ENCODE measurements around the gene TBC1D7. TPM values are rescaled to one million over a fixed set of nuclear protein-coding genes. Genes with fewer than 3 reads are reported as not detected.

Gene TBC1D7
- polyA plus RNA-seq, 1 donor from 2014 or later, result 67.9 TPM

DNA sequence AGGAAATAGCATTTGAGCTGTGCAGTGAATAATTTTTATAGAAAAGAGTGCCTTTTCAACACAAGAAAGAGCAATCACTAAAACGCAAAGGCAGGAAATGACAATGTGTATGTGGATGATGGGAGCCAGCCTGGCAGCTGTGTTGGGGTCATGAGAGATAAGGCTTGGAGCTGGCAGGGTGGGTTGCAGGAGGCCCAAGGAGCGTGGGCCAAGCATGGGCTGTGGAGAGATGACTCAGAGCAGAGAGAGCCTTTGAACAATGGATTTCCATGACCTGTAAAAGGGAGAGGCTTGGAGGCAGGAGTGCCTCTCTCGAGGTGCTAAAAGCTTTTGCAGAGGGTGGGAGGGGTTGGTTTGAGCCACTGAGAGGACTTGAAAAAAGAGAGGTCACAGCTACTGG is 6.6 kb upstream of the TBC1D7 start:
- TF ChIP-seq, protein P1, sequence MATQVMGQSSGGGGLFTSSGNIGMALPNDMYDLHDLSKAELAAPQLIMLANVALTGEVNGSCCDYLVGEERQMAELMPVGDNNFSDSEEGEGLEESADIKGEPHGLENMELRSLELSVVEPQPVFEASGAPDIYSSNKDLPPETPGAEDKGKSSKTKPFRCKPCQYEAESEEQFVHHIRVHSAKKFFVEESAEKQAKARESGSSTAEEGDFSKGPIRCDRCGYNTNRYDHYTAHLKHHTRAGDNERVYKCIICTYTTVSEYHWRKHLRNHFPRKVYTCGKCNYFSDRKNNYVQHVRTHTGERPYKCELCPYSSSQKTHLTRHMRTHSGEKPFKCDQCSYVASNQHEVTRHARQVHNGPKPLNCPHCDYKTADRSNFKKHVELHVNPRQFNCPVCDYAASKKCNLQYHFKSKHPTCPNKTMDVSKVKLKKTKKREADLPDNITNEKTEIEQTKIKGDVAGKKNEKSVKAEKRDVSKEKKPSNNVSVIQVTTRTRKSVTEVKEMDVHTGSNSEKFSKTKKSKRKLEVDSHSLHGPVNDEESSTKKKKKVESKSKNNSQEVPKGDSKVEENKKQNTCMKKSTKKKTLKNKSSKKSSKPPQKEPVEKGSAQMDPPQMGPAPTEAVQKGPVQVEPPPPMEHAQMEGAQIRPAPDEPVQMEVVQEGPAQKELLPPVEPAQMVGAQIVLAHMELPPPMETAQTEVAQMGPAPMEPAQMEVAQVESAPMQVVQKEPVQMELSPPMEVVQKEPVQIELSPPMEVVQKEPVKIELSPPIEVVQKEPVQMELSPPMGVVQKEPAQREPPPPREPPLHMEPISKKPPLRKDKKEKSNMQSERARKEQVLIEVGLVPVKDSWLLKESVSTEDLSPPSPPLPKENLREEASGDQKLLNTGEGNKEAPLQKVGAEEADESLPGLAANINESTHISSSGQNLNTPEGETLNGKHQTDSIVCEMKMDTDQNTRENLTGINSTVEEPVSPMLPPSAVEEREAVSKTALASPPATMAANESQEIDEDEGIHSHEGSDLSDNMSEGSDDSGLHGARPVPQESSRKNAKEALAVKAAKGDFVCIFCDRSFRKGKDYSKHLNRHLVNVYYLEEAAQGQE (IDR thresholded peaks at IDR 0.05; ENCODE audit: borderline replicate concordance), result no peak
- TF ChIP-seq POLR2AphosphoS5 (IDR thresholded peaks at IDR 0.05), result no peak
- no peak for TF ChIP-seq EZH2 (IDR thresholded peaks at IDR 0.05; ENCODE audit: borderline replicate concordance, insufficient read depth, low read length, poor library complexity, severe bottlenecking)
- TF ChIP-seq EP300 (conservative IDR thresholded peaks at IDR 0.05; ENCODE audit: poor library complexity, severe bottlenecking), result no peak
- TF ChIP-seq, protein P2, sequence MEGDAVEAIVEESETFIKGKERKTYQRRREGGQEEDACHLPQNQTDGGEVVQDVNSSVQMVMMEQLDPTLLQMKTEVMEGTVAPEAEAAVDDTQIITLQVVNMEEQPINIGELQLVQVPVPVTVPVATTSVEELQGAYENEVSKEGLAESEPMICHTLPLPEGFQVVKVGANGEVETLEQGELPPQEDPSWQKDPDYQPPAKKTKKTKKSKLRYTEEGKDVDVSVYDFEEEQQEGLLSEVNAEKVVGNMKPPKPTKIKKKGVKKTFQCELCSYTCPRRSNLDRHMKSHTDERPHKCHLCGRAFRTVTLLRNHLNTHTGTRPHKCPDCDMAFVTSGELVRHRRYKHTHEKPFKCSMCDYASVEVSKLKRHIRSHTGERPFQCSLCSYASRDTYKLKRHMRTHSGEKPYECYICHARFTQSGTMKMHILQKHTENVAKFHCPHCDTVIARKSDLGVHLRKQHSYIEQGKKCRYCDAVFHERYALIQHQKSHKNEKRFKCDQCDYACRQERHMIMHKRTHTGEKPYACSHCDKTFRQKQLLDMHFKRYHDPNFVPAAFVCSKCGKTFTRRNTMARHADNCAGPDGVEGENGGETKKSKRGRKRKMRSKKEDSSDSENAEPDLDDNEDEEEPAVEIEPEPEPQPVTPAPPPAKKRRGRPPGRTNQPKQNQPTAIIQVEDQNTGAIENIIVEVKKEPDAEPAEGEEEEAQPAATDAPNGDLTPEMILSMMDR (IDR thresholded peaks at IDR 0.05; ENCODE audit: poor library complexity, severe bottlenecking), result no peak
- TF ChIP-seq SMC3 (conservative IDR thresholded peaks at IDR 0.05; ENCODE audit: poor library complexity), result no peak
- no peak for TF ChIP-seq MXI1 (conservative IDR thresholded peaks at IDR 0.05; ENCODE audit: poor library complexity, severe bottlenecking)
- no peak for TF ChIP-seq TAF1 (IDR thresholded peaks at IDR 0.05; ENCODE audit: low read depth)
- TF ChIP-seq RAD21 (conservative IDR thresholded peaks at IDR 0.05), result no peak
- Histone ChIP-seq H3K36me3 (ENCODE audit: insufficient read depth, low read length) (no peaks in the 10 kb centered on the region), H3K9me2 (ENCODE audit: insufficient read depth, low read length) (no peaks in the 10 kb centered on the region), H3K9me3 (ENCODE audit: low read length) (no peaks in the 10 kb centered on the region), H3K27me3 (ENCODE audit: insufficient read depth, low read depth, low read length) (no peaks in the 10 kb centered on the region), H3K9ac (ENCODE audit: low read length) (no peak overlapping the region), H3K27ac (ENCODE audit: low read length) (no peak overlapping the region), H4K20me1 (ENCODE audit: insufficient read depth) (no peaks in the 10 kb centered on the region), H2AFZ (ENCODE audit: low read depth, low read length) (no peak overlapping the region), H3K4me2 (ENCODE audit: low read length) (no peak overlapping the region), H3K79me2 (replicated peaks; ENCODE audit: insufficient read depth, low read length) (no peaks in the 10 kb centered on the region), H3F3A (ENCODE audit: insufficient read depth, low read length, poor library complexity, severe bottlenecking) (no peaks in the 10 kb centered on the region), H3K4me3 (ENCODE audit: low read length) (no peak overlapping the region)

DNA sequence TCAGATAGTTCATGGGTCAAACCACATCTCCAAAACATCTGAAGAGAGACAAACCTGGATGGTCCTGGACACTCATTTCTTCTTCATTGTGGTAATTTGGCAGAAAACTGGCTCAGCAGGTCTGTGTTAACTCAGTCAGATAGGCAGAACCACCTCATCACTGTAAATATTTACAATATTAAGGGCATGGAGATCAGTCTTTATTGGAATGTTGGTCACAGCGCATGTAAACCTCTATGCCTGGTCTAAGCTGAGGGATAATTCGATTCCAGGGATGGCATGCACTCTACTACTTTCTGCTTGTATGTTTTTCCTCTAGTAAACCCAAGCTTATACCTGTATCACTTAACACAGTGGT is 4.0 kb upstream of the TBC1D7 start:
- H3K27ac ChIP-seq (ENCODE audit: low read length), result no peak overlapping the region

More for the DNA sequence above, 4.0 kb upstream of the TBC1D7 start:
- H3K27me3 ChIP-seq (ENCODE audit: insufficient read depth, low read depth, low read length), result no peaks in the 10 kb centered on the region
- H2AFZ ChIP-seq (ENCODE audit: low read depth, low read length), result no peak overlapping the region
- TF ChIP-seq EZH2 (IDR thresholded peaks at IDR 0.05; ENCODE audit: borderline replicate concordance, insufficient read depth, low read length, poor library complexity, severe bottlenecking) (no peak), SMC3 (conservative IDR thresholded peaks at IDR 0.05; ENCODE audit: poor library complexity) (no peak), MXI1 (conservative IDR thresholded peaks at IDR 0.05; ENCODE audit: poor library complexity, severe bottlenecking) (no peak), EP300 (conservative IDR thresholded peaks at IDR 0.05; ENCODE audit: poor library complexity, severe bottlenecking) (no peak), RAD21 (conservative IDR thresholded peaks at IDR 0.05) (no peak)
- TF ChIP-seq, protein P1 (IDR thresholded peaks at IDR 0.05; ENCODE audit: borderline replicate concordance), result no peak
- TF ChIP-seq, protein P2 (IDR thresholded peaks at IDR 0.05; ENCODE audit: poor library complexity, severe bottlenecking), result no peak
- peaks cover under 1% of the 10 kb centered on the region for H3K79me2 ChIP-seq (replicated peaks; ENCODE audit: insufficient read depth, low read length)
- no peak overlapping the region for H3K9ac ChIP-seq (ENCODE audit: low read length)
- no peak overlapping the region for H3K4me3 ChIP-seq (ENCODE audit: low read length)
- no peak overlapping the region for H3K4me2 ChIP-seq (ENCODE audit: low read length)
- no peaks in the 10 kb centered on the region for H3F3A ChIP-seq (ENCODE audit: insufficient read depth, low read length, poor library complexity, severe bottlenecking)
- H4K20me1 ChIP-seq (ENCODE audit: insufficient read depth), result no peaks in the 10 kb centered on the region
- H3K9me2 ChIP-seq (ENCODE audit: insufficient read depth, low read length), result no peaks in the 10 kb centered on the region
- H3K9me3 ChIP-seq (ENCODE audit: low read length), result no peaks in the 10 kb centered on the region
- no peaks in the 10 kb centered on the region for H3K36me3 ChIP-seq (ENCODE audit: insufficient read depth, low read length)
